NCI-H524 (cell line): ENCODE results near the gene ZYG11A.

Experiments used
- DNase-seq, 2 experiments: peaks; one replicate each; lab custom pipeline; 2025; lab: John Stamatoyannopoulos, UW

The ZYG11A gene

DNA sequence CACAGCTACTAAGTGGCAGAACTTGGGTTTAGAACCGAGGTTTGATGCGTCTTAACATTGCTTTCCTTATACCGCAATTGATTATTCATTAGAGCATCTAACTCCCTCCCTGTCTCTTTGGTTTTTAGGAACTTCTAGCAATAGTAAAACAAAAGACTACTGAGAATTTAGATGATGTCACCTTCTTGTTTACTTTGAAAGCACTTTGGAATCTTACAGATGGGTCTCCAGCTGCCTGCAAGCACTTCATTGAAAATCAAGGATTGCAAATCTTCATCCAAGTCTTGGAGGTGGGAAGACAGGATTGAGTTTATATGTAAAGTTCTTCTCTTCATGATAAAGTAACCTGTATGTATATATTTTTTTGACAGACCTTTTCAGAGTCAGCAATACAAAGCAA is 35.0 kb downstream of the ZYG11A start:
- no peak for DNase-seq

DNA sequence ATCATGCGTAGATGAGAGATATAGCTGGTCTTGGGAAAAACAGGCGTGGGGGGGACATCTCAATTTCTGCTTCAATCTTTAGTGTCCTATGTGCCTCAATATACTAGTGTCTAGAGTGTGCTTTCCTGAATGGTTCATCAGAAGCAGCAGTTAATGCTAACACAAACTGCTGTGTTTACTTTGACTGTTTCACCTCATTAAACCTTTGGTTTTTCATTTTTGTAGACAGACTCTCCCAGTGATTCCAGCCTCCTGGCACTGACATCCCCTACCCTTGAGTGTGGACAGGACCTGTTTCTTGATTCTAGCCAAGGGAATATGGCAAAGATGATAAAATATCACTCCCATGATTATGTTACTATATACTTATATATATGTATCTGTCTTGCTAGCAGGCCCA is 37.6 kb downstream of the ZYG11A start:
- no peak for DNase-seq

DNA sequence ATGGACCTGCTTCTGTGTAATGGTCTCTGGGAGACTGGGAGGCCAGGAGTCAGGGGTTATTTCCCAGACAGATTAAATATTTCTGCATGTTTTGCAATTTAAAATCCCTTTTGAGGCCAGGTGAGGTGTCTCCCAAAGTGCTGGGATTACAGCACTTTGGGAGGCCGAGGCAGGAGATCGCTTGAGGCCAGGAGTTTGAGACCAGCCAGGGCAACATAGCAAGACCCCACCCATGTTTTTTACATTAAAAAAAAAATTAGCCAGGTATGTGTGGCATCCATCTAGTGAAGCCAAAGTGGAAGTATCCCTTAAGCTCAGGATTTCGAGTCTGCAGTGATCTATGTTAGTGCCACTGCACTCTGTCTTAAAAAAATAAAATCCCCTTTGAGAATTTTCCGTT is 44.9 kb downstream of the ZYG11A start:
- no peak for DNase-seq

DNA sequence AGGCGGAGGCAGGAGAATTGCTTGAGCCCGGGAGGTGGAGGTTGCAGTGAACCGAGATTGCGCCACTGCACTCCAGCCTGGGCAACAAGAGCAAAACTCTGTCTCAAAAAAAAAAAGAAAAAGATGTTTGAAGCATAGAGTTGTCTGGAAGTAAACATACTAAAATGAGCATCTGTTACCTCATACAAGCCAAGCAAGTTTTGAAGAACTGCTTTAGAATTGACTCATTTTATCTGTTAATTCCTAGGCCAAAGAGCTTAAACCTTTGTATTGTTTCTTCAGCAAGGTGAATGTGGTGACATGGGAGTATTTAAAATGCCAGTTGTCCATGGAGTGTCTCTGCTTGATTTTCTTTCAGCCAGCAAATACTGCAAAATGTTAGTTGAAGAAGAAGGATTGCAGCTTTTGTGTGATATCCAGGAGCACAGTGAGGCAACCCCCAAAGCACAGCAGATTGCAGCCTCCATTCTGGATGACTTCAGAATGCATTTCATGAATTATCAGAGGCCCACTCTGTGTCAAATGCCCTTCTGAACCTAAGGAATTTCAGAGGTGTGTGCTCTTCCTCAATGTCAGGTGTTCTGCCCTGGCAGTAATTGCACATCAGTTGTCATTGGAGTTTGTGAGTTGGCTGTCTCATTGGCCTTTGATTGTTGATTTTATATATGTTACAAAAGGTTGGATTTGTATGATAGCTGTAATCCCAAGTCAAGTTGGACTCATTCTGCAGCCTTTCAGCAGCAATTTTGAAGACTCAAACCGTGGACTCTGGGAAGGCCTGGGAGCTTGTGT is 50.1 kb downstream of the ZYG11A start:
- DNase-seq: no peak

DNA sequence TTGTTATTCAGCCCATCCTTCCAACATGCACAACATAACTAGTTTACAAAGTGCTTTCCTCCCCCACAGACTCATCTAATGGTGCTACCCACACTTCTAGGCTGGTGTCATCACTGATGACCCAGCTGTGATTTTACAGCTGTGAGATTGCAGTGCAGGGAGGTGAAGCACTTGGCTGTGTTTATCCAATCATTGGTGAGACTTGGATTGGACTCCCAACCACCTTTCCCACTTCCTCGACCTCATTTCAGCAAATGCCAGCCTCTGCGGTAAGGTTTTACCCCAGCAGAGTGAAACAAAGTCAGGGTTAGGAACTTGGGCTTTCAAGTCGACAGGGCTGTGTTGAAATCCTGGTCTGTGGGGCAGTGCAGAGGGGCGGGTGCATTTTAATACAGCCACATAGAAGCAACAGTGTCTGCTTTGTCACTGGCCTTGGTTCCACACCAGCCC is 56.9 kb downstream of the ZYG11A start:
- DNase-seq: no peak

DNA sequence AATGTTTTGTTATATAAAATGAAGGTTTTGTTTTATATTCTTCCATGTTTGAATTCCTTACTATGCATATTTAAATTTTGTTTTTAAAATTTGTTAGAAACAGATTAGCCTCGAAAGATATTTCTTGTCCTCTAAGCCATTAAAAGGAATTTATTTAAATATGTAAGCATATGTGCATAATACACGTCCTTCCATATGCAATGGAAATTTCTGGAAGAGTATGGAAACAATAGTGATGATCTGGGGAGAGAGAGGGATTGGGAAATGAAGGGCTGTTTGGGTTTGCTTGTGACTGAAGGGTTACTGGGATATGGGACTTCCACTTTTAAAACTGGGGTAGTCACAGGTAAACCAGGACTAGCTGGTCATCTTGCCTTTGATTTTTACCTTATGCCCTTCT is 57.8 kb downstream of the ZYG11A start:
- no peak for DNase-seq

DNA sequence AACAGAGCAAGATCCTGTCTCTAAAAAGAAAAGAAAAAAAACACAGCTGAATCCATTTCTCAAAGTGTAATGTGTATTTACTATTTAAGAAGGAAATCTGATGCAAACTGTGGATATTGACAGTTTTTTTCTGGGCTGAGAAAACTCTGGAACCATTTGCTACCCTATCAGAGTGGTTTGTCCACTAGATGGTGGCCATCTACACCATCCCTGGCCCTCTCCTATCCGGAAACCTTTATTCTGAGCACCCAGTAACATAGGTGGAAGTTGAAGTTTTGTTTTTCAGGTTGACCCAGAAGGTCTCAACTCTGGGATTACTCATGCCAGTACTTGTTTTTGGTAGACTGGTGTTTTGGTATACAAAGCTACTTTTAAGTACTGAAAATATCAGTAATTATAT is 58.8 kb downstream of the ZYG11A start:
- DNase-seq: no peak

DNA sequence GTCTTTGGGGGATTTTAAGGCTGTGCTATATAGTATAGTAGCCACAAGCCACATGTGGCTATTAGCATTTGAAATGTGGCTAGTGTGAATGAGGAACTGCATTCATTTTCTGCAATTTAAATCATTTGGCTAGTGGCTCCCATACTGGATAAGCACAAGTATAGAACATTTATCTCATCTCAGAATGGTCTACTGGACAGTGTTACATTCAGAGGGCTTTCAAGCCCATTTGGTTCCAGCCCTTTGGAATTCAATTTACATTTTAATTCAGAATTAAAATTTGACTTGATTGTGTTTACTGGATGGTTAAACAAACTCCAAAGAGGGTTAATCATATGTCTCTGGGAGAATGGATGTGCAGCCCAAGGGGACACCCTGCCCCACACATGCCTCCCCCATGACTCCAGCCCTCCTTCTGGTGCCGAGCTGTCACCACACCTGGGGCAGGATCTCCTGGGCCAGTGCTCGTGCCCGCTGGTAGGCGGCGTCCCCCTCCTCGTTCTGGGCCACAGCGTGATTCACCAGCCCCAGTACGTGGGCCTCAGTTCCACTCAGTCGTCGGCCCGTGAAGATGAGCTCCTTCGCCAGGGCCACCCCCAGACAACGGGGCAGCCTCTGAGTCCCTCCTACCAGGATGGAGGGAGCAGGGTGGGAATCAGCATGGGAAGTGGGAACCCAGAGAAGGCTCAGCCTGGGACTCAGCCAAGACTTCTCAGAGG is 61.8 kb downstream of the ZYG11A start:
- no peak for DNase-seq

DNA sequence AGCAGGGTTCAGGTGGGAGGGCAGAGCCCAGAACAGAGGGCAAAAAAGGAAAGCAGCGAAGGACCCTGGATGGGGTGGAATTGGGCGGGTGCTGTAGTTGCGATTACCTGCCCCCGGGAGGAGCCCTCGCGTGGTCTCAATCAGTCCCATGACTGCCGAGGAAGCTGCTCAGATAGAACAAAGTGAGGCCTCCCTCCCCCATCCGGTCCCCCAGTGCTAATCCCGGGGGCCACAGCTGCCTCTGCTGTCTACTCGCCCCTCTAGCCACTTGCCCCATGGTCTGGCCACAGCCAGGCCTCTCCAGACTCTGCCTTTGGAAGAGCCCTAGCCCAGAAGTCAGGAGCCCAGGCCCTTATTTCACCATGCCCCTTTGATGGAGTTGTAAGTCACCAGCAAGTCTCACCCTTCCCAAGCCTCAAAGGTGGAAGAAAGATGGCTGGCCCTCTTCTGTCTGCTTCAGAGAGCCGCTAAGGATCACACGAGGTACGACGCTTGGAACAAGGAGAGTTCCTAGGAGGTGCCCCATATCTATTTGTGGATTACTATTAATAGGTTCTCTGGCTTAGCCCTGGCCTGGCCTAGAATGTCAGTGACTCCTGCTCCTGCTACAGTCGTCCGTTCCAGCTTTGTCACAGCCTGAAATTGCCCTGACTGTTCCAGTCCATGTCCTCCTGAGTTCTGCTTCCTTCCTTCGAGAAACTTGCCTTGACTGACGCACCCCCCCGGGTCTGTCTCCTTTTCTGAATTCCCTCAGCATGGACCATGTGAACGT is 62.6 kb downstream of the ZYG11A start:
- peak in 1 of 2 experiments; percentile 57 for DNase-seq

DNA sequence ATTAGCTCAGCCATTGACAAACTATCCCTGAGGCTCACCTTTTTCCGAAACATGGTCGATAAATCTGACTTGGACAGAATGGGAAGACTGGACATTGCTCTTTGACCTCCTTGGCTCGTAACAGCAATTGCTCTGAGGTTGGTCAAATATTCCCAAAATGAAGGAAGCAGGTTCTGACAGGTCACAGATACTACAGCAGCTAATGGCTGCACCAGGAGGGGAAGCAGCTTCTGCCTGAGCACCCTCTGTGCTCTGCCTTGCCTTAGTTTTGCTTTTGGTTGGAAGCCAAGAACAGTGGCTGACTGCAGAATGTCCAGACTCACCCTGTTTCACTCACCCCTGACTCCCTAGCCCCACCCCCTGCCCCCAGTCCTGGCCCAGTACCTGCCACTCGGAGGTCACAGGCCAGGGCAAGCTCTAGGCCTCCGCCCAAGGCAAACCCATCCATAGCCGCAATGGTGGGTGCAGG is 63.6 kb downstream of the ZYG11A start:
- DNase-seq: no peak

DNA sequence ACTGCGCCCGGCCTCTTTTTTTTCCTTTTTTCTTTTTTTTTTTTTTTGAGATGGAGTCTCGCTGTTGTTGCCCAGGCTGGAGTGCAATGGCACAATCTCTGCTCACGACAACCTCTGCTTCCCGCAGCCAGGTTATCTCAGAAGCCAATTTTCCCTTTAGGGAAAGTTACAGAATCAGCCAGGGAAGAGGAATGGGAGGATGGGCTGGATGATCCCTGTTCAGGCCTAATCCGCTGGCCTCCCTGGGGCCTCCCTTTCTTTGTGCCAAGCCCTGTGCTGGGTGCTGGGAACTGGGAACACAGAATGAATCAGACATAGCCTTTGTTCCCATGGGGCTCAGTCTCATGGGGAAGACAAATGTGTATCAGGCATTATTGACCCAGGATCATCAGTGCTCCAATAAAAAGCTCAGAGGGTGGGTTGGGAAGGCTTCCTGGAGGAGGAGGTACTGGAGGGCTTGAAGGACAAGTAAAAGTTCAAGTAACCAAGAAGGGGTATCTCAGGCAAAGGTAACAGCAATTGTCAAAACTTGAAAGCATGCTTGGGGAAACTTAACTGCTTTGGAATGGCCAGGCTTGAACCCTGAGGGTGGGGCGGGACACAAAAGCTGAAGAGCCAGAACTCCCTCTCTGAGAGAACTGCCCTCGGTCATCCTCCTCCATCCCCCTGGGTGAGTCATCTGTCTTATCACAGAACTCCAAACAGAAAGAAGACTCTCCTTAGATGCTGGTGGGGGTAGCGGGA is 64.7 kb downstream of the ZYG11A start:
- no peak for DNase-seq

DNA sequence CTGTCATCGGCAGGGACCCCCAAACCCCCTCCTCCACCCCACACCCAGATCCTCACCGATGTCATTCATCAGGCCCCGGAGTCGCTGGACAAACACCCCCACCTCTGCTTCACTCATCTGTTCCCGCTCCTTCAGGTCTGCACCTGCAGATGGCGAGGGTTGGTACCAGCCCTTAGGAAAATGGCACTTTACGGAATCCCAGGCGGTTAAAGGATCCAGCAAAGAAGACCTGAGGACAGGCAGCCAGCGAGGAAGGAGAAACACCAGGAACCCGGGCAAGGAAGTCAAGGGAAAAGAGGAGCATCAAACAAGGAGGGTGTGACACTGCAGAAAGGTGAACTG is 65.2 kb downstream of the ZYG11A start:
- no peak for DNase-seq

DNA sequence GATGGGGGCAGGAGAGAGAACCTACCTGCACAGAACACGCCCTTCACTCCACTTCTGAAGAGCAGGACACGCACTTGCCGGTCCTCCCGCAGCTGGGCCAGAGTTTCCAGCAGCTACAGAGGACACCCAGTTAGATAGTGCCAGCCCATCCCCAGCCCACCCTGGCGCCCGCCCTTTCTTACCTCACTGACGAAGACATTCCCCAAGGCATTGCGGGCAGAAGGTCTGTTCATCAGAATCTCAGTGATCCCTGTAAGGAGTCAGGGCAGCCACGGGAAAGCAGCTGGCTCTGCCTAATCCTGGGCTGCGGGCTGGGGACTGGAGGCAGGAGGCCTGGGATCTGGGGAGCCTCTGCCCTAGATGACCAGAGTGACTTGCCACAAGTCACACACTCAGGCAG is 69.0 kb downstream of the ZYG11A start:
- peak; percentile 8 to 48 for DNase-seq

DNA sequence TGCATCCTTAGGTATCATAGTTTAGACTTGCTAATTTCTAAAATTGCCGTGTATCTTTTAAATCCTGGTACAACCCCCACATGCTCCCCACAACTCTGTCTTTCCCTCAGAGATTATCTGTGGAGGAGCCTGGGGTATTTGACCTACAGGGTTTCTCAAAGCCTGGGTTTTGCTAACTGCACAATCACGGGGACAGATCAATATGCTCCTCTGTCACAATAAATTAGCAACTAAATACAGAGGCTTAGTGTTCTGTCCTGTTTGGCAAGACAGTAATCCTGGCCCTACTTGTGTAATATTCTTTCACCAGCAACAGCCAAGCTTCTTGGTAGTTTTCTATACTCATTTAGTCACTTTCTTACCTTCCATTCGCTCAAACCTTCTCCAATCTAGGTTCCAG is 70.5 kb downstream of the ZYG11A start:
- no peak for DNase-seq

DNA sequence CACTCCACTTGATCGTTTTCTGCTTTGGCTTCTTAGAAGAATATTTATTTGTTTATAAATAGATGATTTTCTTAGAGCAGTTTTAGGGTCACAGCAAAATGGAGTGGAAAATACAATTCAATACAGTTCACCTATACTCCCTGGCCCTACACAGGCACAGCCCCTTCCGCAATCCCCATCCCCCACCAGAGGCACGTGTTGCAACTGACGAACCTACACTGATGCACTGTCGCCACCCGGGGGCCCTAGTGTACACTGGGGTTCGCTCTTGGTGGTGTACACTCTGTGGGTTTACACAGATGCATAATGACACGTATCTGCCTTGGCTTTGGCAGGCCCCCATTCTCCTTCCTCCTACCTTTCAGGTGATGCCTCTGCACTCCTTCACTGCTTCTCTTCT is 71.0 kb downstream of the ZYG11A start:
- peak; percentile 4 to 25 for DNase-seq

DNA sequence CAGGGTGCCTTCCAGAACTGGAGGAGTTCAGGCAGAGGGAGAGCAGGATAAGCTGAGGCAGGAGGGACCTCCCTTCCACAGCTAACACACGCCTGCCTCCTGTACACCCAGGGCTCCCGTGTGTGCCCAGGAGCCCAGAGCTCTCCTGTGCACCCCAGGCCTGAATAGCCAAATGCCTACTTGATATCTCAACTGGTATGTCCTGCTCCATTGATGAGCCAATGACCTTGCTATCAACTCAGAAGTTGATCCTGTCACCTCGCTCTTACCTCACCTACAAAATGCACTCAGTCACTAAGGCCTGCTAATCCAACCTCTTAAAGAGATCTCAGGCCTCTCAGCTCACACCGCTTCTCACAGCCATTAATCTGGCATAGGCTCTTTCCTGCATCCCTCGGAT is 71.9 kb downstream of the ZYG11A start:
- DNase-seq: peak in 1 of 2 experiments; percentile 25

DNA sequence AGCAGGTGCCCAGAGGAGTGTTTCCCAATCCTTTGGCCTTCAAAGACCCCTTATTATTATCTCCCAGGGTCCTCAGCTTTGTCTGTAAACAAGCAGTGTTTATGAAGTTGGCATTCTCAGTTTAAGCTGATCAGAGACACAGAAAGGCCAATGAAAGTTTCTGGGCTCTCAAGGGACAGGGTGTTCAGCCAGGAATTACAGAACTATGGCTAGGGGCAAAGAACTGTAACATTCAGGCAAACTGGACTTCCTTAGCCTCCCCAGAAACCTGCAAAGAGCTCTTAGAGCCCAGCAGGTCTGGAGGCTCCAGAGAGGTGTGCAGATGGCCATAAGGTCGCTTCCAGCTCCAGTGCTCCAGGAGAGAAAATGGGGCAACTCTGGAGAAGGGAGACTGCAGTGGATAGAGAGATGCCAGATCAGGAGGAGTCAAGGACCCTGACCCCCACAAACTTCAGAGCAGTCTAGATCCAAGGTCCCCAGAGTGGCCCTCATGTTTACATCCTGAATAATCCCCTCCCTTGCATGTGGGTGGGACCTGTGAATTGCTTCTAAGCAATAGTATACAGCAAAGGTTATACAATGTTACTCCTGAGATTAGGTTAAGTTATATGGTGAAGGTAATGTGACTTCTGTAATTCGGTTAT is 72.8 kb downstream of the ZYG11A start:
- DNase-seq: no peak

DNA sequence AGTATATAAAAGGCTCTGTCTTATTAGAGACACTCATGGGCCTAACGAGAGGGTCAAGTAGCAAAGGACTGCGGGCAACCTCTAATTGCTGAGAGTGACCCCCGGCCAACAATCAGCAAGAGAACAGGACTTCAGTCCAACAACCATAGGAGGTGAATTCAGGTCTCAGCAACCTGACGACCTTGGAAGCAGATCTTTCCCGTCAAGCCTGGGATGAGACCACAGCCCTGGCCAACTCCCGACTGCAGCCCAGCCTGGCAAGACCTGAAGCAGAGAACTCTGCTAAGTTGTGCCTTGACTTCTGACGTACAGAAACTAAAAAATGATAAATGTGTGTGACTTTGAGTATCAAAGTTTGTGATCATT is 73.3 kb downstream of the ZYG11A start:
- no peak for DNase-seq

DNA sequence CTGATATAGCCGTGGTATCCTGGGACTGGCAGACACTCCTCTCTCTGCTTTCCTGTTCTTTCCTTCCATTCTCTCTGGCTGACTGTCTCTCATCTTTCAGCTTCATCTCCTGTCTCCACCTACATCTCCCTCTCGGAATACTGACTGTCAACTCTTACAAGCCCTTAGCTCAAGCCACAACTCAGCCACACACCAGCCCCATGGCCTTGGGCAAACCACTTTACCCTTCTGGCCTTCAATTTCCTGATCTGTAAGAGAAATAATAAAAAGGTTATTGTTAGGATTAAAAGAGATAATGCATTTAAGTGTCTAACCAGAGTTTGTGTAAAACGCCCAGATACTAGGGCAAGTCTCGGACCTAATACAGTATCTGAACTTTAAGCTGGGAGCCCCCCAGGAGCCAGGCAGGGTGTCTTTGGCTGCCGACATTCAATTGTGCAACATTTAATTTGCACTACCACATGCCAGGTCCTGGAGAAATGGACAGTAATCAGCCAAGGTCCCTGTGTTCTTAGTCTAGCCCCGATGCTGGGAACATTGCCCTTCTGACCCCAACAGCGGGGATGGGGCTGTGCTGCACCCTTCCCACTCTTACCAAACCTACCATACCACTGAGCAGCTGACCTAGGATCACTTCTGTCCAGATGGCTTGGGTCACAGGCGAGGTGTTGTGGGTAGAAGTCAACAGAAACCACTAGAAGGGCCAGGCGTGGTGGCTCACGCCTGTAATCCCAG is 73.8 kb downstream of the ZYG11A start:
- DNase-seq: no peak

DNA sequence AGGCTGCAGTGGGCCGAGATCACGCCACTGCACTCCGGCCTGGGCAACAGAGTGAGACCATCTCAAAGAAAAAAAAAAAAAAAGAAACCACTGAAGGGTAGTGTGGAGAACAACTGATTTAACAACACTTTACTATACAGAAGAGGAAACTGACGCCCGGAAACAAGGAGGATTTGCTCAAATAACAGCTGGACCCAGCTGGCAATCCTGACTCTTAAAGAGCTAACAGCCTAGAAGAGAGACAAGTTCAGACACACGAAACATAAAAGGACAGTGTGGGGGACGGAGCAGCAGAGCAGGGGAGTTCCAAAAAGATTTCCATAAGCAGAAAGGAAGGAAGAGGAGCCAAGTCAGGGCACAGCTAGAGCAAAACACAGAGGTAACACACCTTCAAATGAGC is 74.6 kb downstream of the ZYG11A start:
- DNase-seq: no peak

DNA sequence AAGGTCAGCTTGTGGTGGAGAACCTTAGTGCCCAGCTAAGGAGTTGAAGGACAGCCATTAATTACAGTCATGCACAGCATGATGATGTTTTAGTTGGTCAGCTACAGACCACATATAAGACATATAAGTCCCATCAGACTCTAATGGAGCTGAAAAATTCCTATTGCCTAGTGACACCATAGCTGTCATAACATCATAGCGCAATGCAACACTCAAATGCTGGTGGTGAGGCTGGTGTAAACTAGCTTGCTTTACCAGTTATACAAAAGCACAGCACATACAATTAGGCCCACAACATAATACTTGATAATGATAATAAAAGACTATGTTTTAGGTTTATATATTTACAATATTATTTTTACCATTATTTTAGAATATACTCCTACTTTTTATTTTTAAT is 75.0 kb downstream of the ZYG11A start:
- no peak for DNase-seq
